ENCODE results near the gene TESK1. TPM values are rescaled to one million over a fixed set of nuclear protein-coding genes. Genes with fewer than 3 reads are reported as not detected.

The TESK1 gene
- total and polyA plus RNA-seq, 2 experiments from 2014 or later = 6.8 to 10.7 TPM

- Mint-ChIP-seq H3K36me3 (ENCODE audit: low read depth) (no peaks in the 10 kb centered on the region), H3K27me3 (ENCODE audit: insufficient read depth, low read depth, poor library complexity) (peaks cover 34% of the 10 kb centered on the region), H3K4me1 (peaks cover 14% of the 10 kb centered on the region), H3K9me3 (no peaks in the 10 kb centered on the region), H3K4me3 (peak within 1 kb of the TSS; percentile 78), H3K27ac (no peak within 1 kb of the TSS)
- H3K4me2 ChIP-seq = peak within 1 kb of the TSS; percentile 95
- peaks cover 17% of the 10 kb centered on the region for H3F3A ChIP-seq (replicated peaks; ENCODE audit: low read depth)
- H3K36me3 ChIP-seq (ENCODE audit: insufficient read depth) = no peaks in the 10 kb centered on the region
- TF ChIP-seq ZNF462 (CRISPR knock-in tag; IDR thresholded peaks at IDR 0.05) = no peak
- no peak for TF ChIP-seq NANOG (IDR thresholded peaks at IDR 0.05; ENCODE audit: borderline replicate concordance)
- no peak for TF ChIP-seq EZH2 (IDR thresholded peaks at IDR 0.05; ENCODE audit: low read depth, unreplicated experiment)
- TF ChIP-seq REST (IDR thresholded peaks at IDR 0.05; ENCODE audit: unreplicated experiment) = no peak
- TF ChIP-seq ETS1 (IDR thresholded peaks at IDR 0.05) = no peak
- TF ChIP-seq CTCF (conservative IDR thresholded peaks at IDR 0.05; ENCODE audit: low read depth in 2 of 2) = no peak
- no peak for TF ChIP-seq ZNF114 (CRISPR knock-in tag; IDR thresholded peaks at IDR 0.05)
- no peak for TF ChIP-seq CREB1 (CRISPR knock-in tag; IDR thresholded peaks at IDR 0.05; ENCODE audit: low read depth)
- no peak for TF ChIP-seq EZH2phosphoT487 (IDR thresholded peaks at IDR 0.05; ENCODE audit: unreplicated experiment)
- TF ChIP-seq JUNB (IDR thresholded peaks at IDR 0.05; ENCODE audit: unreplicated experiment) = no peak
- TF ChIP-seq POLR2AphosphoS5 (IDR thresholded peaks at IDR 0.05; ENCODE audit: low read depth) = no peak
- no peak for TF ChIP-seq ZNF331 (CRISPR knock-in tag; IDR thresholded peaks at IDR 0.05; ENCODE audit: low read depth)
- peaks cover 14% of the 10 kb centered on the region for H3K4me1 ChIP-seq (ENCODE audit: insufficient read depth)
- no peak within 1 kb of the TSS for H3K27ac ChIP-seq (ENCODE audit: low read depth)
- H3K79me2 ChIP-seq (replicated peaks; ENCODE audit: insufficient read depth) = no peaks in the 10 kb centered on the region
- H3K4me3 ChIP-seq = peak within 1 kb of the TSS; percentile 85
- ATAC-seq (no peak), DNase-seq (ENCODE audit: low spot score) (no peak)
- H3K27me3 ChIP-seq (ENCODE audit: insufficient read depth) = peaks cover 33% of the 10 kb centered on the region
- H3K9me2 ChIP-seq (ENCODE audit: insufficient read depth) = no peaks in the 10 kb centered on the region
- no peaks in the 10 kb centered on the region for H4K20me1 ChIP-seq (replicated peaks; ENCODE audit: insufficient read depth)
- H2AFZ ChIP-seq = peak within 1 kb of the TSS; percentile 100
These were observed 13.3 kb downstream of the TESK1 start, which contains the start of gene CD72 for GRCh38 chr9:35618325-35618727. Gene CD72, minus strand, starts transcription at chr9:35618413. Its CDS starts 110 bp downstream, at chr9:35618303.
